ENCODE results near the gene RFLNA. TPM values are rescaled to one million over a fixed set of nuclear protein-coding genes. Genes with fewer than 3 reads are reported as not detected.

RFLNA gene
- total RNA-seq, 1 donor from 2014 or later = 1.0 TPM

DNA sequence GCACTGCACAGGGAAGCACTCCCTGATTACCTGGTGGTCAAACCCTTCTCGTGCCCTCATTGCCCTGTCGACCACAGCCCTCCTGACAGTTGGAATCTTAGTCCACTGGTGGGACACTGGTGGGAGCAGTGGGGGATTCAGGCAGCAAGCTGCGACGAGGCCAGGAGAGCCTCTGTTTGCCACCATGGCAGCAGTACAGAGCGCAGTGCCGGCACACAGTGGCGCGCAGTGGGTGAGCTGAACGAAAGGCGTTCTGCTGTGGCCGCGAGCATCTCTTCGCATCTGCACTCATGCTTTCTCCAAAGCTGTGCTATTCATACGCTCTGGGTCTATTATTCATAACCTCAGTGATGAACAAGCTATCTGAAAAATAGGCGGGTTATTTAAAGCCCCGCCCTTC lies 14.3 kb downstream of the RFLNA start:
- TF ChIP-seq, protein P1, sequence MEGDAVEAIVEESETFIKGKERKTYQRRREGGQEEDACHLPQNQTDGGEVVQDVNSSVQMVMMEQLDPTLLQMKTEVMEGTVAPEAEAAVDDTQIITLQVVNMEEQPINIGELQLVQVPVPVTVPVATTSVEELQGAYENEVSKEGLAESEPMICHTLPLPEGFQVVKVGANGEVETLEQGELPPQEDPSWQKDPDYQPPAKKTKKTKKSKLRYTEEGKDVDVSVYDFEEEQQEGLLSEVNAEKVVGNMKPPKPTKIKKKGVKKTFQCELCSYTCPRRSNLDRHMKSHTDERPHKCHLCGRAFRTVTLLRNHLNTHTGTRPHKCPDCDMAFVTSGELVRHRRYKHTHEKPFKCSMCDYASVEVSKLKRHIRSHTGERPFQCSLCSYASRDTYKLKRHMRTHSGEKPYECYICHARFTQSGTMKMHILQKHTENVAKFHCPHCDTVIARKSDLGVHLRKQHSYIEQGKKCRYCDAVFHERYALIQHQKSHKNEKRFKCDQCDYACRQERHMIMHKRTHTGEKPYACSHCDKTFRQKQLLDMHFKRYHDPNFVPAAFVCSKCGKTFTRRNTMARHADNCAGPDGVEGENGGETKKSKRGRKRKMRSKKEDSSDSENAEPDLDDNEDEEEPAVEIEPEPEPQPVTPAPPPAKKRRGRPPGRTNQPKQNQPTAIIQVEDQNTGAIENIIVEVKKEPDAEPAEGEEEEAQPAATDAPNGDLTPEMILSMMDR (IDR thresholded peaks at IDR 0.05) = no peak
- no peak overlapping the region for H3K4me3 Mint-ChIP-seq (ENCODE audit: unreplicated experiment)
- no peaks in the 10 kb centered on the region for H3K4me1 Mint-ChIP-seq (ENCODE audit: low read depth)
- H3K36me3 Mint-ChIP-seq (ENCODE audit: low read depth) = peaks cover 2% of the 10 kb centered on the region
- H3K27me3 Mint-ChIP-seq (ENCODE audit: low read depth) = no peaks in the 10 kb centered on the region
- H3K9me3 Mint-ChIP-seq (ENCODE audit: low read depth) = no peaks in the 10 kb centered on the region
- DNase-seq (ENCODE audit: low spot score) = no peak
- H3K27ac Mint-ChIP-seq (ENCODE audit: unreplicated experiment) = no peak overlapping the region

DNA sequence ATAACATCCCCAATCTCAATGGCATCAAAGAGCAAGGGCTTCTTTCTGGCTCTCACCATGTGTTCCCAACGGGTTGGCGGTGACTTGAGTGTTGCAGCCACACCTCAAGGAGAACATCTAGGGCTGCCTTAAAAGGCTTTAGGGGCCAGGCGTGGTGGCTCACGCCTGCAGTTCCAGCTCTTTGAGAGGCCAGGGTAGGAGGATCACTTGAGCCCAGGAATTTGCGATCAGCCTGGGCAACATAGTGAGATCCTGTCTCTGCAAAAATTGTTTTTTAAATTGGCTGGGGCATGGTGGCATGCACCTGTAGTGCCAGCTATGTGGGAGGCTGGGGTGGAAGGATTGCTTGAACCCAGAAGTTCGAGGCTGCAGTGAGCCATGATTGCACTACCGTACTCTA lies 14.9 kb downstream of the RFLNA start:
- H3K4me3 Mint-ChIP-seq (ENCODE audit: unreplicated experiment) = no peak overlapping the region
- H3K27me3 Mint-ChIP-seq (ENCODE audit: low read depth) = no peaks in the 10 kb centered on the region
- DNase-seq (ENCODE audit: low spot score) = no peak
- no peaks in the 10 kb centered on the region for H3K9me3 Mint-ChIP-seq (ENCODE audit: low read depth)
- H3K36me3 Mint-ChIP-seq (ENCODE audit: low read depth) = peaks cover 2% of the 10 kb centered on the region
- TF ChIP-seq, protein P1 (IDR thresholded peaks at IDR 0.05) = no peak
- no peak overlapping the region for H3K27ac Mint-ChIP-seq (ENCODE audit: unreplicated experiment)
- H3K4me1 Mint-ChIP-seq (ENCODE audit: low read depth) = no peaks in the 10 kb centered on the region

DNA sequence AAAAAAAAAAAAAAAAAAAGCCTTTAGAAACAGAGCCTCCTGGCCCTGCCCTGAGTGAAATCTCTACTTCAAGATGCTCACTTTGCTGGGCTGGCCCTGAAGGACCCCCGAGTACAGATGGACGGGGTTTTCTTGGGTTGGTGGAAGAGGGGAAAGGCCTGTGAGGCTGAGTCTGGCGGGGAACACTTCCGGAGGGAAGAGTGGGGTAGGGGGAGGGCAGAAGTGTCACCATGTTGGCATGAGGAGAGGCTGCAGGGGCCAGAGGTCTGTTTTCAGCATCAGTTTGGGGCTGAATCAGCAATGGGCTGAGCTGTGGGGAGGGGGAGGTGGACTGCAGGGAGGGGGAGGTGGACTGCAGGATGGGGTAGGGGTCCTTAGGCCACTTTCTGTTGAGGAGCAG lies 15.3 kb downstream of the RFLNA start:
- DNase-seq (ENCODE audit: low spot score) = no peak
- Mint-ChIP-seq H3K27me3 (ENCODE audit: low read depth) (no peaks in the 10 kb centered on the region), H3K4me1 (ENCODE audit: low read depth) (no peaks in the 10 kb centered on the region), H3K9me3 (ENCODE audit: low read depth) (no peaks in the 10 kb centered on the region), H3K4me3 (ENCODE audit: unreplicated experiment) (no peak overlapping the region), H3K27ac (ENCODE audit: unreplicated experiment) (no peak overlapping the region), H3K36me3 (ENCODE audit: low read depth) (peaks cover 2% of the 10 kb centered on the region)
- TF ChIP-seq, protein P1 (IDR thresholded peaks at IDR 0.05) = no peak

DNA sequence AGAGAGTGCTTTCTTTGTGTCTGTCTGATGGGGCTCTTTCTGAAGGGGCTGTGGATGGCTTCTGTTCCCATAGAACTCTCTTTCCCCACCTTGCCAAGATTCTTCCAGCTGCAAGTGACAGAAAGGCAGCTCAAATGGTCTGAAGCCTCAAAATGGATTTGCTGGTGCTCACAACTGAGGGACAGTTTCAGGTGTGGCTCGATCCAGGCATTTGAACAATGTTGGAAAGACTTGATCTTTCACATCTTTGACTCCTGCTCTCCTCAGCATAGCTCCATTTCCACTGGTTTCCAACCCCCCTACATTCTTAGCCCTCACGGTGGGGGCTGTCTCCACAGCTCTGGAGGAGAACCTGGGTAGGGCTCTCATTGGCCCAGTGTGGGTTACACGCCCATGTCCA lies 15.9 kb downstream of the RFLNA start:
- no peak for DNase-seq (ENCODE audit: low spot score)
- no peak overlapping the region for H3K4me3 Mint-ChIP-seq (ENCODE audit: unreplicated experiment)
- H3K36me3 Mint-ChIP-seq (ENCODE audit: low read depth) = peaks cover 2% of the 10 kb centered on the region
- H3K27me3 Mint-ChIP-seq (ENCODE audit: low read depth) = no peaks in the 10 kb centered on the region
- TF ChIP-seq, protein P1 (IDR thresholded peaks at IDR 0.05) = no peak
- H3K27ac Mint-ChIP-seq (ENCODE audit: unreplicated experiment) = no peak overlapping the region
- H3K9me3 Mint-ChIP-seq (ENCODE audit: low read depth) = no peaks in the 10 kb centered on the region
- H3K4me1 Mint-ChIP-seq (ENCODE audit: low read depth) = no peaks in the 10 kb centered on the region

DNA sequence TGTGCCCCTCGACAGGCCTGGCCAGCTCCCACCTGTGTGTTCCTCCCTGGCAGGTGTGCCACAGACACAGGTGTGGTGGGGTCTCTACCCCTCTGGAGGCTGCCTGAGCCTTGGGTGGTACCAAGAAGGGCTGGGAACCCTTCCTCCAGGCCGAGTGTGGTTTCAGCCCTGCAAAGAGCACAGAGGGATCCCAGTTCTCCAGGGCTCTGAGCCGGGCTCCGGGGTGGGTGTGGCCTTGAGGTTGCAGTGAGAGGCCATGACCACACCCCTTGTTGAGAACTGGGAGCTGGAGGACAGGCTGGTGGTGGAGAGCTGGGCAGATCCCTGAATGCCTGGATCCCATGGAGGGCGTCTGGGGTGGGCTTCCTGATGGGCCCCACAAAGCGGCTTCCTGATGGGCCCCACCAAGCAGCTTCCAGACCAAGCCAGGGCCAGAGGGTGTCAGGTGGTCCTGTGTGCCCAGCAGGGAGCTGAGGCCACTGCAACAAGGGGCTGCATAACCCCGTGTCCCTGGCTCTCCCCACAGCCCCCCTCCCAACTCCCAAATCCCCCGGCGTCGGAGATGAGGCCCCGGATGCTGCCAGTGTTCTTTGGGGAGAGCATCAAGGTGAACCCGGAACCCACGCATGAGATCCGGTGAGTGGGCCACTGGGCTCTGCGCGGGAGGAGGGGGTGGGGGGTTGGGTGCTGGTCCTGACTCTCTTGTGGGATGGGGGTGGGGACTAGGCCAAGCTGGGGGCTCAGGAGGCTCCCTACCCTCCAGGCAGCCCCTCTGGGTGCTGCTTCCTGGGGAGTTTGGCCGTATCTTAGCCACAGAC lies 16.6 kb downstream of the RFLNA start:
- DNase-seq (ENCODE audit: low spot score) = no peak
- H3K9me3 Mint-ChIP-seq (ENCODE audit: low read depth) = no peaks in the 10 kb centered on the region

More for the DNA sequence above, 16.6 kb downstream of the RFLNA start:
- Mint-ChIP-seq H3K4me3 (ENCODE audit: unreplicated experiment) (no peak overlapping the region), H3K36me3 (ENCODE audit: low read depth) (peaks cover 2% of the 10 kb centered on the region), H3K4me1 (ENCODE audit: low read depth) (peaks cover 2% of the 10 kb centered on the region), H3K27ac (ENCODE audit: unreplicated experiment) (no peak overlapping the region), H3K27me3 (ENCODE audit: low read depth) (no peaks in the 10 kb centered on the region)
- TF ChIP-seq, protein P1 (IDR thresholded peaks at IDR 0.05) = no peak

Measured in chondrocyte (in vitro differentiated cells).